Stimulated activated CD4-positive, alpha-beta T cell treated with anti-CD3 and anti-CD28 coated beads, TNF-alpha, amount 100 ng/mL, for 24 hours (primary cell): ENCODE data around the gene SLC2A6.

Source experiments
- DNase-seq, 3 experiments: peaks; one replicate each; pipeline ENCODE4 v3.0.0-alpha.2; 2020; ENCODE audit warnings: low read depth in 3 of 3

Gene SLC2A6

DNA sequence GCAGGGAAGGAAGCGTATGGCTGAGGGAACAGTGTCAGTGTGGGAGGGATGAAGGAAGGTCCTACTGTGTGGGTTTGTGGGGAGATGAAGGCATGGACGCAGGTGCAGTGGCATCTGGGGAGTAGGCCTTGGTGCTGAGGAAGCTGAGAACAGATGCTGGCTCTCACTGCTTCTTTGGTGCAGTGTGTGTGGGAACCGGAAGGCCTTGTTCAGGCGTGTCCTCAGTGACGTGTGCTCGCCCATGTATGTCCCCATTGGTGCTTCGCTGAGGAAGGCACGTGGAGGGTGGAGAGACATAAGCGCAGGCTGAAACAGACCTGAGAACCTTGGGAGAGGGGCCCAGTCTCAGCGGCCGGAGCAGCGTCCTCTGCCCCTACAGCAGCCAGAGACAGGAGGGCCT lies 38.0 kb downstream of the SLC2A6 start:
- no peak for DNase-seq

DNA sequence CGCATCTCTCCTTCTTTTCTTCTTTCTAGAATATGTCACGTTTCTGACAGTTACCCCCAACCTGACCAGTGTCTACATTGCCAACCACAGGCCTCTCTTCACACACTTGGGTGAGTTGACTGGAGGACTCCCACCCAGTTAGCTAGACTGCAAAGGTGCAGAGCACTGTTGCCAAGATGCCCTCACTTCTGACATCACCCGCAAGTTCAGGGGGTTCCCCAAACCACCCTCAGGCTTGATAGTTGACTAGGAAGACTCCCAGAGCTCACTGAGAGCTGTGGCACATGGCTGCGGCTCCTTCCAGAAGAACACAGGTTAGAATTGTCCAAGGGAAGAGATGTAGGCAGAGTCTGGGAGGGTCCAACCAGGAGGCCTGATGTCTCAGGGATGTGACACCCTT lies 39.6 kb downstream of the SLC2A6 start:
- no peak for DNase-seq

DNA sequence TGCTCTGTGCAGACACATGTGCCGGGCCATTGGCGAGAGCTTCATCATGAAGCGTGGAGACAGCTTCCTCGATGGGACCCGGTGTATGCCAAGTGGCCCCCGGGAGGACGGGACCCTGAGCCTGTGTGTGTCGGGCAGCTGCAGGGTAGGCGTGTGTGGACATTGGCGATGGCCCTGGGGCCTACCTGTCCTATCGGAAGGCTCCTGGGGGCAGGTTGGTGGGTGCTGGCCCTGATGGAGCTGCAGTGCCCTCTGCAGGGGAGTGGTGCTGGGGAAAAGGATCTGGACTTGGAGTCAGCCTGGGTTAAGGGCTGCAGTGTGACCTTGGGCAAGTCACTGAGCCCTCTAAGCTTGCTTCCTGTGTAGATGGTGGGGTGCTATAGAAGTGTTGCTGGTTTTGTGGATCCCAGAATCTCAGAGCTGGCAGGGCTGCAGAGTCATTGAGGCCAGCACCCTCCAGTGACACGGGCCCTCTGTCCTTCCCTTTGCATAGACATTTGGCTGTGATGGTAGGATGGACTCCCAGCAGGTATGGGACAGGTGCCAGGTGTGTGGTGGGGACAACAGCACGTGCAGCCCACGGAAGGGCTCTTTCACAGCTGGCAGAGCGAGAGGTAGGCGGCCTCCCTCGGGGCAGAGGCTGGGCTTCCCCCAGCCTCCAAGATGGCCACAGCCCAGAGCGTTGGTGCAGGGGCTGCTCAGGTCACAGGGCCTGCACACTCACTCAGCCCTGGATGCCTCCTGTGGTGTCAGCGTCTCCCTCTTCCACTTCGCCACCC lies 41.0 kb downstream of the SLC2A6 start:
- DNase-seq, result no peak

DNA sequence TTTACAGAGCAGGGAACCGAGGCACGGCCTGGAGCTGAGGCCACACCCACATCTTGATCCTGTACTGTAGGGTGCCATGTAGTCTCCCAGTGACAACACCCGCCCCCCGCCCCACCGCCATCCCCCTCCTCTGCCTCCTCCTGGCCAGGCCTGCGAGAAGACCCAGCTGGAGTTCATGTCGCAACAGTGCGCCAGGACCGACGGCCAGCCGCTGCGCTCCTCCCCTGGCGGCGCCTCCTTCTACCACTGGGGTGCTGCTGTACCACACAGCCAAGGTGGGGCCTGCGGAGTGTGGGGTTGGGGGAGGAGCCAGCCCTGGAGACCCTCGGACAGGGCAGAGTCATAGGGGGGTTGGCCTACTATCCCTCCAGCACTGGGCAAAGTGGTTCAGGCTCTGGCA lies 42.2 kb downstream of the SLC2A6 start:
- no peak for DNase-seq

DNA sequence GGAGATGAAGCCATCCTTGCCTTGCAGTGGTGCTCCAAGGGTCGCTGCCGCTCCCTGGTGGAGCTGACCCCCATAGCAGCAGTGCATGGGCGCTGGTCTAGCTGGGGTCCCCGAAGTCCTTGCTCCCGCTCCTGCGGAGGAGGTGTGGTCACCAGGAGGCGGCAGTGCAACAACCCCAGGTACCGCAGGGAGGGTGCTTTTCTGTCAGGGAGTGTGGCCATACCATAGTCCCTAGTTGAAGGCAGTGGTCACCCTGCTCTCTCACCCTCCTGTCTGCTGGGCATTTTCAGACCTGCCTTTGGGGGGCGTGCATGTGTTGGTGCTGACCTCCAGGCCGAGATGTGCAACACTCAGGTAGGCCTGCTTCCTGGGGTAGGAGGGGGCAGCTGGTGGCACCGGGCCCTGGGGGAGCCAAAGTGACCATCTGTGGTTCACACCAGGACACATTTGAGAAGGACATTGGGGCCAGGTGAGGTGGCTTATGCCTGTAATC lies 45.5 kb downstream of the SLC2A6 start:
- no peak for DNase-seq

DNA sequence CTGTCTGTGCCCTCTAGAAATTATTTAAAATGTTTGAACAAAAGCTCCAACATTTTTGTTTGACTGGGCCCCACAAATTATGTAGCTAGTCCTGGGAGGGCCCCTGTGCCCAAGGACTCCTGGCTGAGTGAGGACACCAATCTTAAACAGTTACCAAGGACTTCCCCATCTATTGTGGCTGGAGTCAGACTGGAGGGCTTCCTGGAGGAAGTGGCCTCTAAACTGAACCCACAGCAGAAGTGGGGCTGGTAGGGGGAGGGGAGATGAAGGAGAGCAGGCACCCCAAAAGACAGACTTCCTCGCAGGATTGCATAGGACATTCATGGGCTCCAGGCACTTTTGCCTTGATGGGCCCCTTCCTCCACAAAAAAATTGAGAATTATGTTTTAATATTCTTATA lies 48.7 kb downstream of the SLC2A6 start:
- DNase-seq, result no peak

DNA sequence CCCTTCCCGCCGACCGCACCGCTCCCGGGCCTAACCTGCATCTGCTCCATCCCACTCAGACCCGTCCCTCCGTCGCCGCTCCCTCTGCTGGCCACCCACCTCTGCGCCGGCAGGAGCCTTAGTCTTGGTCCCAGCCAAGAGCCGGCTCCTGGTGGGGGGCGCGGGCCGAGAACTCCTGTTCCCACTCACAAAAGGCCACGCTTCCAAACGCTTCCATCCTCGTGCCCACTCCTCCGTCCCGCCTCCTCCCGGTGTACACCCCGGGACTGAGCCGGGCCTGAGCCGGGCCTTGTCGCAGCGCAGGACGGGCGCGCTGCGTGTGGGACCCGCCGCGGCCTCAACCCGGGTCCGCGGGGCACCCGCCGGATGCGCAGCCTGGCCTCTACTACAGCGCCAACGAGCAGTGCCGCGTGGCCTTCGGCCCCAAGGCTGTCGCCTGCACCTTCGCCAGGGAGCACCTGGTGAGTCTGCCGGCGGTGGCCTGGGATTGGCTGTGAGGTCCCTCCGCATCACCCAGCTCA lies 49.2 kb downstream of the SLC2A6 start:
- DNase-seq, result no peak

DNA sequence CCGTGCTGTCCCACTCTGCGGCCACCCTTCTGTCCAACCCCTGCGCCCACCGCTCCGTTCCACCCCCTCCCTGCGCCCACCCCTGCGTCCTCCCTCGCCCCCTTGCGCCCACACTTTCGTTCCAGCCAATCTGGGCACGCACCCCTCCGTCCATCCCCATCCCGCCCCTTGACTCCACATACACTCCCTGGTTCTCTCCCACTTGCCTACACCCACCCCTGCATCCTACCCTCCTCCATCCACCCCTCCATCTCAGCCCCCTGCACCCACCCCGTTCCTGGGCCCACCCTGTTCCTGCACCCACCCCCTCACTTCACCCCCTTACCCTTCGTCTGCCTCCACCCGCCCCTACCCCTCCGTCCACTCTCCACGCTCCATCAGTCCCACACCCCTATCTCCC lies 49.7 kb downstream of the SLC2A6 start:
- no peak for DNase-seq

DNA sequence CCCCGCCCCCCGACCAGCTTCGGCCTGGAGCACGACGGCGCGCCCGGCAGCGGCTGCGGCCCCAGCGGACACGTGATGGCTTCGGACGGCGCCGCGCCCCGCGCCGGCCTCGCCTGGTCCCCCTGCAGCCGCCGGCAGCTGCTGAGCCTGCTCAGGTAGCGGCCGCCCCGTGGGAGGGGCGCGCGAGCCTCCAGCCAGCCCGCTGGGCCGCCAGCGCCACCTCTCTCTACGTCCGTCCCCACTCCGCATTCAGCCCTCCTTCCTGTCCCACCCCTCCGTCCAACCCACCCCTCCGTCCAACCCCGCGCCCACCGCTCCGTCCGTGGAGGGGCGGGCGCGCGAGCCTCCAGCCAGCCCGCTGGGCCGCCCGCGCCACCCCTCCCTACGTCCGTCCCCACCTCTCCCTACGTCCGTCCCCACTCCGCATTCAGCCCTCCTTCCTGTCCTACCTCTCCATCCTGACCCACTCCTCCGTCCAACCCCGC lies 50.2 kb downstream of the SLC2A6 start:
- no peak for DNase-seq

DNA sequence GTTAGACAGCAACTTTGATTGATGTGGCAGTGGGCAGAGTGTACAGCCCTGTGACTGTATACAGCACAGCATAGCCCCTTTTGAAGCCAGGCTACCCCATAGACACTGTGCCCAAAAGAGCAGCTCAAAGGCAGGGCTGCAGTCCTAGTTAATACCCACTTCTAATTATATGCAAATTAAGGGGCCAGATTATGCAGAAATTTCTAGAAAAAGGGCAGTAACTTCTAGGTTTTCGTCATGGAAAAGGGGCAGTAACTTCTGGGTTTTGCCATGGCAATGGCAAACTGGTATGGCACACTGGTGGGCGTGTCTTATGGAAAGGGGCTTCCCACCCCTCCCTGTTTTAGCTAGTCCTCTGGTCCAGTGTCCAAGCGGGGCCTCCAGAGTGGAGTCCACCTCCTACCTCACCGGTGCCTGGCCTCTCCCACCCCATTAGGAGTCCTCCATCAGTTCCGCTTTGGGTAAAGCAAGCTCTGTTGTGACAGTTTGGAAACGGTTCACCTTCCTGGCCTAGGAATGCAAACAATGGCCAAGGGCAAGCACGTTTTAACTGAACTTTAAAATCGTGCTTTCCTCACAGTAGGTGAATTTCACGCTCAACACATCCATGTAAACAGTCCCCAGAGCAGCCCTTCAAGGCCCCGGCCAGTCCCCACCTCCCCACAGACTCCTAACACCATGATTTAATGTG lies 51.1 kb downstream of the SLC2A6 start:
- no peak for DNase-seq

DNA sequence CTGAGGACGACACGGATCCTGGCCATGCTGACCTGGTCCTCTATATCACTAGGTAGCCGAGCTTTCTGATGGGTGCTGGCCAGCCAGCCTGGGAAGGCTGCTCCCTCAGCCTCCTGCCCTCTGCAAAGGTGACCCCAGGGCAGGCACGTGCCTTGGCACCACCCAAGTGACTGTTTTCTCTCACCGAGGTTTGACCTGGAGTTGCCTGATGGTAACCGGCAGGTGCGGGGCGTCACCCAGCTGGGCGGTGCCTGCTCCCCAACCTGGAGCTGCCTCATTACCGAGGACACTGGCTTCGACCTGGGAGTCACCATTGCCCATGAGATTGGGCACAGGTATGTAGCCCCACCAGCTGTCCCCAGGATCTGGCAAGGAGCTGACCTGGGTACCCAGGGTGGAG lies 52.9 kb downstream of the SLC2A6 start:
- no peak for DNase-seq

DNA sequence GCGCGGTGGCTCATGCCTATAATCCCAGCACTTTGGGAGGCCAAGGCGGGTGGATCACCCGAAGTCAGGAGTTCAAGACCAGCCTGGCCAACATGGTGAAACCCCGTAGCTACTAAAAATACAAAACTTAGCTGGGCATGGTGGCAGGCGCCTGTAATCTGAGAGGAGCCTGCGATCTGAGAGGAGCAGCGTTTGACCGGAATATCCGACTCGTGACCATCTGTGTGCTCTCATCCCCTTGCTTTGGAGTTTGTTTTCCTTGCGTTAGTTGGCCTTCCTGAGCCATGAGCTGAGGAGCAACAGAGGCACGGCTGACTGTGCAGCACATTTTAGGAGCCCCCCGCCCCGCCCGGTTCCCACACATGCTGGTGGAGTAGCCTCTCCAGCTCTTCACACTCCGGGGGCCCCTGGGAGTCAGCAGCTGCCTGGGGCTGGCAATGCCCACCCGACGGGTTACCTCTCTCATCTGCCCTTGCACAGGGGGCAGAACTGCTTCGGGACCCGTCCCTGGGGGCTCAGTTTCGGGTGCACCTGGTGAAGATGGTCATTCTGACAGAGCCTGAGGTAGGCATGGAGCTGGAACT lies 53.8 kb downstream of the SLC2A6 start:
- DNase-seq, result no peak

DNA sequence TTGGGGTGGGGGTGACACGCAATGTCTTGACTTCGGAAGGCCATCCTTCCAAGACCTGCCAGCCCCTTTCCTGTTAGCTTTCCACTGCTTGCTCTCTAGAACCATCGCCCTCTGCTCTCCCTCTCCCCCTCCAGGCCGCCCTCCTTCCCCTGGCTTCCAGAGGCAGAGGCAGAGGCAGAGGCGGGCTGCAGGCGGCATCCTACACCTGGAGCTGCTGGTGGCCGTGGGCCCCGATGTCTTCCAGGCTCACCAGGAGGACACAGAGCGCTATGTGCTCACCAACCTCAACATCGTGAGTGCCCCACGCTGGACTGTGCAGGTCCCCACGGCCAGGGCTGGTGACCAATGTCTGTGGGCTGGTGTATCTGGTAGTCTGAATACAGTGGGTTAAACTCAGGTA lies 54.7 kb downstream of the SLC2A6 start:
- no peak for DNase-seq

DNA sequence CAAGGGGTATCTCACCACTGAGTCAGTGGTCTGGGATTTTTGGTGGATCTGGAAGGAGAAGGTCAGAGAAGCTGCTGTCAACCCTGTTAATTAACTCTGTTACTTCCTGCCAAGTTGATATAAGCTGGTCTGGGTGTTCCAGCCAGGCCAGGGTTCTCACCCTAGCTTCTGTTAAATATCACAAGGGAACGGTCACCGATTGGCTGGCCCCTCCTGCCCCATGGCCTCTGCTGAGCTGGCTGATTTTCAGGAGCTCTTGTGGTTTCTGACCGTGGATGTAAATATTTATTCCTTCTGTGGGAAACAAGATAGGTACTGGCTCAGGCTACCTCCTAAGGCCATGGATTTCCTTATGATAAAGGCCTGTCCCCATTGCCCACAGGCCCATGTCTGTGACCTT lies 55.7 kb downstream of the SLC2A6 start:
- no peak for DNase-seq

DNA sequence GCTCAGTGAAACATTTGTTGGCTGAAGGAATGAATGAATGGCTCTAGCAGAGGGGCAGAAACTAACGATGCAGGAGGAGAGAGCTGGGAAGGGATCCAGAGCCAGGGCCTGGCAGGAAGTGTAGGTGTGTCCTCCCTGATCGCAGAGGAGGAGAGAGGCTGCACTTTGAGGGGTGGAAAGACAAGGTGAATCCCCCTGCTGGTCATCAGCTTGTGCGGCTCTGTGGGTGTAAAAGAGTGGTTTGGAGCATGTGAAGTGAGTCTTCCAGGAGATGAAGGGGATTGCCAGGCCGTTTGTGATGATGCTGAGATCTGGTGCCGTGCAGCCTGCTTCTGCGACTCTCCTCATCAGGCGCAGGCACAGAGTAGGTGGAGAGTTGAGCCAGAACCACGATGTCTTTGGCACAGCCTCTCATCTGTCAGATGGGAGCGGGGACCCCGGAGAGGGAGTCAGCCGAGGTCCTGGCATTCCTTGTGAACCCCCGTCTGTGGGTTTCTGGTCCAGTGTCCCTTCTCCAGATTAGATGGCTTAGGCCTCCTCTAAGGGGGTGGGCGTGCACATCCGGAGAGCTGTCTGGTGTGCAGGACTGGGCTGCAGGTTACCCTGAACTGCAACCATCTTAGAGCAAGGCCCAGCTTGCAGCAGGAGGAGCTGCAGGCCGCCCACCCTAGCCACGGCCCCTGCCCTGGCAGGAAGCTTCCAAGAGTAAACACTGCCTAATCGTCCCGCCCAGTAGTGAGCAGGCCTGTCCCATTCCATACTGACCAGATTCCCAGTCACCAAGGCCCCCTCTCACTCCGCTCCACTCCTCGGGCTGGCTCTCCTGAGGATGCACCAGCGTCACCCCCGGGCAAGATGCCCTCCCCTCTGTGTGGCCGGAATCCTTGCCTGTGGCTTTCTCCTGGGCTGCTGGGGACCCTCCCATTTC lies 57.0 kb downstream of the SLC2A6 start, which contains the start of gene ADAMTS13:
Gene ADAMTS13, plus strand, starts transcription at position 753 of the 928 bp plus-strand sequence. Its CDS starts 77 bp downstream, at position 830.
- DNase-seq, result peak in 1 of 3 experiments; percentile 41
